ENCODE results near the gene PRC1.
A peak's percentile ranks its signal among the peaks of the same experiment; 100 is the strongest.
"Not testable (repeated sequence)": the region's sequence is repeated elsewhere in the genome, so short reads cannot be mapped to it uniquely, and the experiment has no call there.

PRC1 gene

DNA sequence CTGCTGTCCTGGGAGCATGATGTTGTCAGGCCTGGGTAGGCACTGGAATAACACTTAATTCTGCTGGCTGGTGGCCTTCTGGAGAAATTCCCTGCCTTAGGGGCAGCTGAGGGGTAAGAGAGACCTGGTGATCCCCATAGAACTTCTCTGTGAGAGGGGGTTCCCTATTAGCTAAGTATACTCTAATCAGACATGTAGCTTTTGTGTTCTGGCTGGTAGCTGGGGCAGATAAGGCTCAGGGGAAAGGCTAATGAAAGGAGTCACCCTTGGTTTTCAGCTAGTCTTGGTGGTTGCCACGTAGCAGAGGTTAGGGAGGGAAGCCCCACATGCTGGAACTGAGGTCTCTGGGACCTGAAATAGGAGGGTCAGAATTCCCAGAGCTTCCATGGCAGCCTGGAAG, 61.0 kb downstream of the PRC1 start:
- DNase-seq (ENCODE audit: low read depth) = no peak

GRCh38 chr15:90932660-90932991, 61.7 kb downstream of the PRC1 start:
- DNase-seq (ENCODE audit: low read depth) = no peak

DNA sequence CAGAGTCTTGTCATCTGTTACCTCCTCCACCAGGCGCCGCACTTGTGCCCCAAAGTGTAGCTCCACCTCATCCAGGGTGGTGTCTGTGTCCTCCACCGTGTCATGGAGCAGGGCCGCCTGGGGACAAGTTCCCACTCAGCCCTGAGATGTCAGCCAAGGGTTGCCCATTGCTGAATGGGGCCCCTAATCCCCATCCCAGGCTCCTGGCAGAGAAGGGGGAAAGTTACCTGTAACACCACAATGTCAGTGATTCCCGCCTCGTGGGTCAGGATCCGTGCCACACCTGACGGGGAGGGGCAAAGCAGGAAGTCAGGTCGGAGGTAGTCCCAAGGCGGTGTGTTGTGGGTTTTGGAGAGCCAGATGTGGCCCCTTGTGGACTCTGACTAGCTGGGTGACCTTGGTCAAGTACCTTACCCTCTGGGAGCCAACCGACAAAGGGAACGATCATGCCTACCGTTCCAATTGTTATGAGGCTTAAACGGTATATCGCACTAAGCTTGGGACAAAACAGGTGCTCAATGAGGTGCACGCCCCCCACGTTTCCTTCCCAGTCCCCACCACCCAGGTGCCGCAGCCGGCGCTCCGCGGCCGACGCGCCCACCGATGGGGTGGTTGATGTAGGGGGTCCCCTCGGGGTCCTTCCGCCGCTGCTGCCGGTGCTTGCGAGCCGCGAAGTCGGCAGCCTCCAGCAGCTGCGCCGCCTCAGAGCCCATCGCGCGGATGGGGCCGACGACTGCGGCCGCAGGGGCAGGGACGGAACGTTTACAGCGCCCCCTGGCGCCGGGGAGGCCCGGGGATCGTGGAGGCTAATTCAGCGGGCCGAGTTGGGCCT, 62.3 kb downstream of the PRC1 start, which contains the start of gene HDDC3:
Gene HDDC3 (minus strand): TSS at position 722 of the 832 bp plus-strand sequence. CDS start 9 bp downstream, at position 713.
- peak; percentile 80 for DNase-seq (ENCODE audit: low read depth)

GRCh38 chr15:90931575-90931827, 62.8 kb downstream of the PRC1 start:
- no peak for DNase-seq (ENCODE audit: low read depth)

DNA sequence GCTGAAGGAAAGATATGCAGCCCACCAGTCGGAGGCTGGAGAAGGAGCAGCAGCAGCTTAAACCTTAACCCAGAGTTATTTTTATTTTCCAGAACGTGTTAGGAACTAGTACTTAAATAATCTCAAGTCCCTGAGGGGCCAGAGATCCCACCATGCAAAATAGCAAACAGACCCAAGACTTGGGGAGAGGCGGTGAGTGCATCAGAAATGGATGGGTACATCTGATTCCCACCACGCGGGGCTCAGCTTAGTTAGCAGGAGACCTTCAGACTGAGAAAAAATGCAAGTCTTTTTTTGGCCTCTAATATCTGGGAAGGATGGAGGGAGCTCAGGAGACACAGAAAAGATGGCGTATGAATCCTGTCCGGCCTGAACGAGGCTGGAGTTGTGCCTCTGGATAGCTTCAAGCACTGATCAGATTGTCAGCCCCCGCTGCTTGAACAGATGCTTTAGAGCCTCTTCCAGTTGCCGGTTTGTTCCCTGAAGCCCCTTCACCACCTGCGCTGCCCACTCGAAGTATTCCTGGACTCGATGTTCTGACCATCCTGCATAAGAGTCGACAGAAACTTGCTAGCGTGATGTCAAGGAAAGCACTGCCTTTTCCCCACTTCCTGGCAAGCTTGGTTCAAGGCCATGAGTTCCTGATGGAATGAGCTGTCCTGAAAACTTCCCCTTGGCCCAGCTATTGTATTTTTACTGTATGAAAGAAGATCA, 63.3 kb downstream of the PRC1 start:
- no peak for DNase-seq (ENCODE audit: low read depth)

DNA sequence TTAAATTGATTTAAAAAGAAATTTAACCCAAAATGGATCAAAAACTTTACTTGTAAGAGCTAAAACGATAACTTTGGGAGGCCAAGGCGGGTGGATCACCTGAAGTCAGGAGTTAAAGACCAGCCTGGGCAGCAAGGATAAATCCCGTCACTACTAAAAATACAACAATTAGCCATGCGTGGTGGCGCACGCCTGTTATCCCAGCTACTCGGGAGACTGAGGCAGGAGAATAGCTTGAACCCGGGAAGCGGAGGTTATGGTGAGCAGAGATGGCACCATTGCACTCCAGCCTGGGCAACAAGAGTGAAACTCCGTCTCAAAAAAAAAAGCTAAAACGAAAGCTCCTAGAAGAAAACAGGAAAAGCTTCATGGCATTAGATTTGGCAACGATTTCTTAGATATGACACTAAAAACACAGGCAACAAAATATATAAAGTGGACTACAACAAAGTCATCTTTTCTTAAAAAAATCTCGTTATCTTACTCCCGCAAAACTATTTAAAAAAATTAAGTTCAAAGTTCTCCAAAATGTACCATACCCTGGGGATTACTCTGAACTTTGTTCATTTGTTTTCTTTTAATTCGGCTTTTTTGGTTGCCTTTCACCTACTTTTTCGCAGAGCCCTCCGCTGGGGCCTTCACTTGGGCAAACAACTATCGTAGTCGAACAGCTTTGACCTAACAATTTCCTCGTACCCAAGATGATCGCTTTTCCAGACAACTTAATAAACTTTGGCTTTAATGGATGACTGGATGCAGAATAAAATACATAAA, 64.9 kb downstream of the PRC1 start:
- no peak for DNase-seq (ENCODE audit: low read depth)

DNA sequence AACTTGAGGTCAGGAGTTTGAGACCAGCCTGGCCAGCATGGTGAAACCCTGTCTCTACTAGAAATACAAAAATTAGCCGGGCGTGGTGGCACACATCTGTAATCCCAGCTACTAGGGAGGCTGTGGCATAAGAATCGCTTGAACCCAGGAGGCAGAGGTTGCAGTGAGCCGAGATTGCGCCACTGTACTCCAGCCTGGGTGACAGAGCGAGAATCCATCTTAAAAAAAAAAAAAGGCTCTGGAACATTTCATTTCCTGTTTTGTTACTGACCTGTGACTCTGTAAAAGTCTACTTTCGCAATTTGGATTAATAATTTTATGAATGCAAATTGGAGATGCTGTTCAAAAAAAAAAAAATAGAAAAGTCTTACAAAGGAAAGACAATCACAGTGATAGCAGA, 66.2 kb downstream of the PRC1 start:
- DNase-seq (ENCODE audit: low read depth) = not testable (repeated sequence)

- not testable (repeated sequence) for DNase-seq (ENCODE audit: low read depth)
Measured at GRCh38 chr15:90926766-90927165, 67.6 kb downstream of the PRC1 start.

GRCh38 chr15:90924375-90924774, 70.0 kb downstream of the PRC1 start:
- no peak for DNase-seq (ENCODE audit: low read depth)

- not testable (repeated sequence) for DNase-seq (ENCODE audit: low read depth)
Measured at GRCh38 chr15:90922712-90923322, 71.5 kb downstream of the PRC1 start.

- DNase-seq (ENCODE audit: low read depth) = no peak
Measured at GRCh38 chr15:90921887-90922286, 72.4 kb downstream of the PRC1 start.

DNA sequence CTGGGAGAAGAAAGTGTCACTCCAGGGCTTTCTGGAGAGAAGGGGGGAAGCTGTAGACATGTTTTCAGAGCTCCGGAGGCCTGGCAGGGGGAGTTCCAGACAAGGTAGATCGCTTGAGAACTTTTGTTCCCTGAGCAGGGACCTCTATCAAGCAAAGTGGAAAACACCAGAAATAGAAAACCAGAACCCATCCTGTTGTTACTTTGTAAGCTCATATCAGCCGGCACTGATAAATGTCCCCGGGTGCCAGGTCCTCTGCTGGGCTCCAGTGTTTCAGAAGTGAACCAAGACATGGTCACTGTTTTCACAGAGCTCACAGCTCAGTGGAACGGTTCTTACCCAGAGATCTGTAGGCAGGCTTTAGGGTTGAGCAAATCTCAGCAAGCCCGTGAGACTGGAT, 75.5 kb downstream of the PRC1 start:
- DNase-seq (ENCODE audit: low read depth) = no peak

- DNase-seq (ENCODE audit: low read depth) = no peak
Measured at GRCh38 chr15:90918034-90918788, 76.1 kb downstream of the PRC1 start.

- DNase-seq (ENCODE audit: low read depth) = no peak
Measured at GRCh38 chr15:90917569-90917968, 76.8 kb downstream of the PRC1 start.

DNA sequence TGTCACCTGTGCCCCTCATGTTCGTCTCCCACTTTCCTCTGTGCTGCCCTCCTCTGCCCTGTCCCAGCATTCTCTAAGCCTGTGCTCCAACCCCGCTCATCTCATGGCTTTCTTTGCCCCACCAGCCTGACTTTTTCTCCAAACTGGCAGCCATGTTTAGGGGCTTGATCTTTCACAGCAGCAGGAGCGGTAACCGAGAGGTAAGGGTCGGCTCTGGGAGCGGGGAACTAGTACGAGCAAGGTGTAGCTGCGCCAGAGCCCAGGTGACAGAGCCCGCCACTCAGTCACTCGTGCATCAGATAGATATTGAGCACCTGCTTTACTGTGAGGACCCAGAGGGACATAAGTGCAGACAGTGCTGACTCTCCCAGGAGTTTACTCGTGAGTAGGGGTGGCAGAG, 77.9 kb downstream of the PRC1 start:
- DNase-seq (ENCODE audit: low read depth) = no peak
